ENCODE data around the gene DPF3.
"Not testable (repeated sequence)": the region's sequence is repeated elsewhere in the genome, so short reads cannot be mapped to it uniquely, and the experiment has no call there.

DPF3 gene

GRCh38 chr14:72751276-72752033, 142.4 kb downstream of the DPF3 start:
- Histone ChIP-seq H3K27me3 (replicated peaks; ENCODE audit: insufficient read depth, low read length) (no peaks in the 10 kb centered on the region), H3K36me3 (replicated peaks; ENCODE audit: insufficient read depth, low read length) (no peaks in the 10 kb centered on the region), H3K9ac (ENCODE audit: low read length) (no peak overlapping the region), H4K20me1 (ENCODE audit: insufficient read depth, low read length) (no peaks in the 10 kb centered on the region), H3K9me3 (replicated peaks; ENCODE audit: insufficient read depth, low read length) (no peaks in the 10 kb centered on the region), H3K4me3 (ENCODE audit: low read length) (no peak overlapping the region), H3K4me2 (ENCODE audit: low read depth, low read length) (no peak overlapping the region), H3K27ac (ENCODE audit: low read length) (no peak overlapping the region), H3F3A (ENCODE audit: insufficient read depth, low read length) (no peaks in the 10 kb centered on the region), H3K9me2 (replicated peaks; ENCODE audit: insufficient read depth, low read length) (no peaks in the 10 kb centered on the region), H3K4me1 (ENCODE audit: low read length) (no peaks in the 10 kb centered on the region), H2AFZ (ENCODE audit: low read length) (no peak overlapping the region), H3K79me2 (ENCODE audit: low read length) (peaks cover 14% of the 10 kb centered on the region)
- DNase-seq = no peak
- TF ChIP-seq CTCF (IDR thresholded peaks at IDR 0.05; ENCODE audit: low read length) (no peak), EZH2 (optimal IDR thresholded peaks at IDR 0.05; ENCODE audit: low read depth, low read length) (no peak), EZH2phosphoT487 (IDR thresholded peaks at IDR 0.05; ENCODE audit: low read length) (no peak)

GRCh38 chr14:72748921-72749320, 145.0 kb downstream of the DPF3 start:
- H3K27me3 ChIP-seq (replicated peaks; ENCODE audit: insufficient read depth, low read length); H3K4me2 ChIP-seq (ENCODE audit: low read depth, low read length); H3K9ac ChIP-seq (ENCODE audit: low read length); H3K4me1 ChIP-seq (ENCODE audit: low read length); H3K9me3 ChIP-seq (replicated peaks; ENCODE audit: insufficient read depth, low read length); H3K9me2 ChIP-seq (replicated peaks; ENCODE audit: insufficient read depth, low read length); H3F3A ChIP-seq (ENCODE audit: insufficient read depth, low read length); DNase-seq; H4K20me1 ChIP-seq (ENCODE audit: insufficient read depth, low read length); H3K36me3 ChIP-seq (replicated peaks; ENCODE audit: insufficient read depth, low read length); H2AFZ ChIP-seq (ENCODE audit: low read length); H3K4me3 ChIP-seq (ENCODE audit: low read length); H3K27ac ChIP-seq (ENCODE audit: low read length); H3K79me2 ChIP-seq (ENCODE audit: low read length): not testable (repeated sequence)

GRCh38 chr14:72747652-72748051, 146.2 kb downstream of the DPF3 start:
- no peaks in the 10 kb centered on the region for H3K9me3 ChIP-seq (replicated peaks; ENCODE audit: insufficient read depth, low read length)
- DNase-seq = no peak
- H3F3A ChIP-seq (ENCODE audit: insufficient read depth, low read length) = no peaks in the 10 kb centered on the region
- H2AFZ ChIP-seq (ENCODE audit: low read length) = no peak overlapping the region
- H3K4me1 ChIP-seq (ENCODE audit: low read length) = no peaks in the 10 kb centered on the region
- no peak overlapping the region for H3K4me2 ChIP-seq (ENCODE audit: low read depth, low read length)
- no peaks in the 10 kb centered on the region for H3K9me2 ChIP-seq (replicated peaks; ENCODE audit: insufficient read depth, low read length)
- no peaks in the 10 kb centered on the region for H3K79me2 ChIP-seq (ENCODE audit: low read length)
- H3K27ac ChIP-seq (ENCODE audit: low read length) = no peak overlapping the region
- H3K9ac ChIP-seq (ENCODE audit: low read length) = no peak overlapping the region
- H3K36me3 ChIP-seq (replicated peaks; ENCODE audit: insufficient read depth, low read length) = no peaks in the 10 kb centered on the region
- no peak overlapping the region for H3K4me3 ChIP-seq (ENCODE audit: low read length)
- no peak for TF ChIP-seq EZH2 (optimal IDR thresholded peaks at IDR 0.05; ENCODE audit: low read depth, low read length)
- no peak for TF ChIP-seq CTCF (IDR thresholded peaks at IDR 0.05; ENCODE audit: low read length)
- no peak for TF ChIP-seq EZH2phosphoT487 (IDR thresholded peaks at IDR 0.05; ENCODE audit: low read length)
- no peaks in the 10 kb centered on the region for H4K20me1 ChIP-seq (ENCODE audit: insufficient read depth, low read length)
- no peaks in the 10 kb centered on the region for H3K27me3 ChIP-seq (replicated peaks; ENCODE audit: insufficient read depth, low read length)
